GM12801 (cell line): ENCODE data around the gene CFAP53.

Experiments
- CTCF ChIP-seq: IDR thresholded peaks from one replicate; pipeline ENCODE4 v1.5.1; 2011; ENCODE audit warnings: control low read depth; ENCODE audit not compliant: insufficient read length; ENCODE audit errors: extremely low read depth

CFAP53 gene

DNA sequence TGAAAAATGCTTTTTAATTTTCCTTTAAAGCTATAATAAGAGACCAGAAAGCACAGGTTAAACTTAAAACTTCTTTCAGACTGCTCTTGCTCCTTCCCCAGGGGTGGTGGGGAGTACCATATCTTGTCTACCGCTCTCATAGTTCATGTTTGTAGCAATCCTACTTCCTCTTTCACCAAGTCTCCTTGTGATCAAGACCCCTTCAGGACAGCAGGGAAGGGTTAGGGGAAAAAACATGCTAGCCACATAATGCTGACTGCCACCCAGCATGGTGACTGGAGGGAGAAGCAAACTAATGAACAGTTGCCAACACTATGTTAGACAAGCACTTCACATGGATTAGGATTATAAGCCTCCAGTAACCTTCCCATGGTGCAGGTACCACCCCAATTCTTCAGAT, 79.9 kb downstream of the CFAP53 start:
- no peak for TF ChIP-seq CTCF

GRCh38 chr18:50183556-50183955, 82.7 kb downstream of the CFAP53 start:
- TF ChIP-seq CTCF, result no peak

DNA sequence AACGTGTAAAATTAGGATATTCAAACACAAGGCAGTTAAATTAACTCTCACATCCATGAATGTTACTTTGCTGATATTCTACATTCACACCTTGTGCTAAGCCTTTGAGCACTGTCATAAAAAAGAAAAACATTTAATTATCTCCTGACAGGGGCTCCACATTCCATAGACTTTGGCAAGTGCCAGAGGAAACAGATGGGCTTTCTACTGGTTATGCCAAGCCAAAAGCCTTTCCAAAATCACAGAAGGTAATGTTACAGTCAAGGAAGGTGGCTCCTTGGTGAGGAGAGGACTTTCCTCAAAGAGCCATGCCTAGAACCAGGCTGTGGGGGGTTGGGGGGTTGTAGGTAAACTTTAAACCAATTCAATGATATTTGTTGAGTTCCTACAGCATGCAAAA, 83.8 kb downstream of the CFAP53 start:
- TF ChIP-seq CTCF, result no peak

DNA sequence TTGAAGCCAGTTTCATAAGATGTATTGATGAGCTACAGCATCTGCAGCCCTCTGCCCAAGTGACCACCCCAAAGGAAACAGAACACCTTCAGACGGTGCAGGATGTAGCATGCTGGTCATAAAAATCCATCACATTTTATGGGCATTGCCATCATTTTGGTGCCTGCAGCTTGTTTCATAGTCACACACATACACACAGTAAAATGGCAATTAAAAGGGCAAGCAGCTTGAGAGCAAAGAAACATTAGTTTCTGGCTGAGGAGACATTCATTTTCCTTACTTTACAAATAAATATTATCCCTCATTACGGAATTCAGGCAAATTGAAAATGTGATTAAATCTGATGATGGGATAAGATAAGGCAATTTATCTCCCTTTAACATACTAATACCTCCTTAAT, 84.7 kb downstream of the CFAP53 start:
- TF ChIP-seq CTCF, result no peak

GRCh38 chr18:50179465-50179864, 86.8 kb downstream of the CFAP53 start:
- no peak for TF ChIP-seq CTCF

DNA sequence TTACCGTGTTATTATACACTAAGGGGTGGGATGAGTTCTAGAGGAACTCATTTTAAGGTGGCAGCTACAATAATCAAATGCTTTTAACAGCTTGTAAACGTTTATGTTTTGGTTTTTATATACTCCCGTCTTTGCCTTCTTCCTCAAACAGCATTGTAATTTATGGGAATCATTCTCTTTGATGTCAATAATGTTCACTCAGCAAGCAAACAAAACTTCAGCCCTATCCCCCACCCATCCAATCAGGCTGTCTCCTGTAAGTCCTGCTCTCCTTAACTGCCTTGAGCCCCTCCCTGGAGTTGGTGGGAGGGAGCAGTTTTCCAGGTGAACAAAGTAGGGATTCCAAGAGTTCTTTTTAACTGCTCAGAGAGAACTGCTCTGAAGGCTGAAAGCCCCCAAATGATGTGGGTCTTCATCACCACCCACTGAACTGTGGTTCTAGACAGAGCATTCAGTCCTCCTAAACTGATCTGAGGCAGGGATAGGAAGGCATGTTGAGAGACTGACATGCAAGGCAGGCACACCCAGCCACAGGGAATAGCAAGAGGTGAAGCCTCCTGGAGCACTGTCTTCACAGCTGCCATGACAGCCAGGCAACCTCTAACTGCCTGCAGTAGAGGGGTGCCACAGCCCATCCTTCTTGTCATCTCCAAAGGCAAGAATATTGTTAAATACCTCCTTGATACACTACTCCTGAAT, 88.9 kb downstream of the CFAP53 start:
- no peak for TF ChIP-seq CTCF
